ENCODE measurements around the gene LCE2B.

Gene LCE2B

GRCh38 chr1:152707860-152708259 is 21.9 kb downstream of the LCE2B start, which contains the start of gene LCE4A (continued):
- no peak for TF ChIP-seq ZSCAN5A (tag by site-specific recombination; IDR thresholded peaks at IDR 0.05)

GRCh38 chr1:152718238-152718637 is 32.3 kb downstream of the LCE2B start:
- H3K4me1 ChIP-seq (ENCODE audit: control insufficient read depth, insufficient read depth, low read length), result no peaks in the 10 kb centered on the region
- H3K27ac ChIP-seq (ENCODE audit: extremely low read depth, low read depth, low read length), result no peak overlapping the region
- H3K4me3 ChIP-seq (ENCODE audit: low read depth, low read length), result no peak overlapping the region
- ChIA-PET CTCF (interaction anchor here (0.5 kb wide), 1 partner anchor 64 kb away, joined by 3 read pairs; no protein-coding TSS in a partner anchor), POLR2A (no interaction called here)
- H3K9me3 ChIP-seq (ENCODE audit: control insufficient read depth, insufficient read depth, low read depth, low read length), result no peaks in the 10 kb centered on the region
- no peak for TF ChIP-seq ZNF791 (tag by site-specific recombination; IDR thresholded peaks at IDR 0.05)
- no peak for TF ChIP-seq ZNF561 (tag by site-specific recombination; IDR thresholded peaks at IDR 0.05; ENCODE audit: borderline replicate concordance)
- TF ChIP-seq ZNF133 (tag by site-specific recombination; IDR thresholded peaks at IDR 0.05), result no peak
- TF ChIP-seq ZNF23 (tag by site-specific recombination; IDR thresholded peaks at IDR 0.05; ENCODE audit: borderline replicate concordance), result no peak
- TF ChIP-seq ZSCAN30 (tag by site-specific recombination; IDR thresholded peaks at IDR 0.05), result no peak
- TF ChIP-seq ZNF398 (tag by site-specific recombination; IDR thresholded peaks at IDR 0.05), result no peak
- TF ChIP-seq ZNF157 (tag by site-specific recombination; IDR thresholded peaks at IDR 0.05), result no peak
- TF ChIP-seq ZNF132 (tag by site-specific recombination; IDR thresholded peaks at IDR 0.05; ENCODE audit: borderline replicate concordance), result no peak
- no peak for TF ChIP-seq ZBTB17 (tag by site-specific recombination; IDR thresholded peaks at IDR 0.05)
- TF ChIP-seq MYNN (tag by site-specific recombination; IDR thresholded peaks at IDR 0.05; ENCODE audit: borderline replicate concordance), result no peak
- TF ChIP-seq HOXD13 (CRISPR knock-in tag; IDR thresholded peaks at IDR 0.05; ENCODE audit: borderline replicate concordance), result no peak
- H3K36me3 ChIP-seq (ENCODE audit: control insufficient read depth in 2 of 2, insufficient read depth in 1 of 2, low read length in 2 of 2), result no peaks in the 10 kb centered on the region

GRCh38 chr1:152725261-152725660 is 39.3 kb downstream of the LCE2B start:
- no peak overlapping the region for H3K27ac ChIP-seq (ENCODE audit: extremely low read depth, low read depth, low read length)
- H3K4me3 ChIP-seq (ENCODE audit: low read depth, low read length), result no peak overlapping the region
- no peak for TF ChIP-seq ZNF324 (tag by site-specific recombination; IDR thresholded peaks at IDR 0.05)
- no peak for TF ChIP-seq ZNF24 (tag by site-specific recombination; IDR thresholded peaks at IDR 0.05)
- TF ChIP-seq ZNF837 (tag by site-specific recombination; IDR thresholded peaks at IDR 0.05), result no peak
- TF ChIP-seq ZNF654 (tag by site-specific recombination; IDR thresholded peaks at IDR 0.05; ENCODE audit: low read depth), result no peak
- TF ChIP-seq ZNF157 (tag by site-specific recombination; IDR thresholded peaks at IDR 0.05), result no peak
- TF ChIP-seq INSM2 (tag by site-specific recombination; IDR thresholded peaks at IDR 0.05), result no peak
- TF ChIP-seq ZNF202 (tag by site-specific recombination; IDR thresholded peaks at IDR 0.05; ENCODE audit: borderline replicate concordance), result no peak
- TF ChIP-seq ZNF18 (tag by site-specific recombination; IDR thresholded peaks at IDR 0.05), result no peak
- TF ChIP-seq ZNF610 (tag by site-specific recombination; IDR thresholded peaks at IDR 0.05; ENCODE audit: borderline replicate concordance), result no peak
- ChIA-PET POLR2A (no interaction called here), CTCF (interaction anchor here (0.5 kb wide), 1 partner anchor 145 kb away, joined by 3 read pairs; no protein-coding TSS in a partner anchor)
- no peaks in the 10 kb centered on the region for H3K4me1 ChIP-seq (ENCODE audit: control insufficient read depth, insufficient read depth, low read length)
- no peaks in the 10 kb centered on the region for H3K36me3 ChIP-seq (ENCODE audit: control insufficient read depth in 2 of 2, insufficient read depth in 1 of 2, low read length in 2 of 2)
- H3K9me3 ChIP-seq (ENCODE audit: control insufficient read depth, insufficient read depth, low read depth, low read length), result no peaks in the 10 kb centered on the region
